ENCODE measurements around the gene RAB6A.
"Not testable (repeated sequence)": the region's sequence is repeated elsewhere in the genome, so short reads cannot be mapped to it uniquely, and the experiment has no call there.

The RAB6A gene

GRCh38 chr11:73761403-73761945 is 600 bp upstream of the RAB6A start:
- DNase-seq, result no peak

- no peak for DNase-seq
These were observed 667 bp downstream of the RAB6A start for GRCh38 chr11:73760135-73760678.

DNA sequence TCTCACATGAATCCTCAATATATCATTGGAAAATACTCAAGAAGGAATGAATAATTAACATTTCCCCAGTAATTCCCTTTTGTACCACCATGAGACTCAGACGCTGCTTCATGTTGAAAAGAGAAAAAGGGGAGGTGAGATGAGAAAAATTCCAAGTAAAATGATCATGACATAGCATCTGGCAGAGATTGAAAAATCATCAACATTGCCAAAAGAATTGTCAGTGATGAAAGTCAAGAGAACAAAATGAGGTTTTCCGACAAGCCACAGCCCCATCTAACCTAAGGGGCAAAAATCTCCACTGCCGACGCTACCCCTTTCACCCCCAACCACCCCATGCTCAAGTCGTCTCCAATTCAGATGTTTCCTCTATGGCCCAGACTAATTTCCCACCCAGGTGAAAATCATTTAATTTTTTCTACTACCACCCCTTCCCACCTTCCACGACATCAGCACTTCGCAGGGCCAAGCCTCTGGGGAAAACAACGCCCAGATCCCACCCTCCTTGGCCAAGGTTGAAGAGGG is 1.2 kb downstream of the RAB6A start:
- DNase-seq, result no peak

- no peak for DNase-seq
These were observed 2.4 kb downstream of the RAB6A start for GRCh38 chr11:73758451-73758850.

DNA sequence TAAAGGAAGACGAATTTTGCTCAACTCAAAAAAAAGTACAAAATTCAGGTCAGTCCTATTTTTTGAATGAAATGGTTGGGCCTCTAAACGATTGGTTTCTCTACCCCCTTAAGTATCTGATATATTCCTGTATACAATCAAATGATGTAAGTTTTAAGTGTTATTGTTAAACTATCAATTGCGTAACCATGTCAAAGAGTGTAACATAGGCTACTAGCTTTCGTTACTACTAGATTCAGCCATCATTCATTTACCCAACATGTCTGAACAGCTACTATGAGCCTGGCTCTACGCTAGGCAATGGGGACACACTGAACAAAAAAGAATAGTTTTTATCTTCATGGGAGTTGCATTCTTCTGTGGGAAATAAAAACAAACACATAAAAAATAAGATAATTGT is 3.3 kb downstream of the RAB6A start:
- no peak for DNase-seq

DNA sequence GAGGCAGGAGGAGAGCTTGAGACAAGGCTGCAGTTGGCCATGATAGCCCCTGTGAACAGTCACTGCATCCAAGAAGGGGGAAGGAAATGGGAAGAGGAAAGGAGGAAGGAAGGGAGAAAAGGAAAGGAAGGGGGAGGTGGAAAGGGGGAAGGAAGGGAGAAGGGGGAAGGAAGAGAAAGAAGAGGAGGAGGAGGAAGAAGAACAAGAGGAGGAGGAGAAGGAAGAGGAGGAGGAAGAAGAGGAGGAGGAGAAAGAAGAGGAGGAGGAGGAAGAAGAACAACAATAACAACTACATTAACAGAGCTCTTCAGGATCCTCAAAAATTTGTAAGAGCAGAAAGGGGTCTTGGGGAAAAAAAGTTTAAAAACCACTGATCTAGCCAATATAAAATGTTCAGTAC is 5.2 kb downstream of the RAB6A start:
- no peak for DNase-seq

DNA sequence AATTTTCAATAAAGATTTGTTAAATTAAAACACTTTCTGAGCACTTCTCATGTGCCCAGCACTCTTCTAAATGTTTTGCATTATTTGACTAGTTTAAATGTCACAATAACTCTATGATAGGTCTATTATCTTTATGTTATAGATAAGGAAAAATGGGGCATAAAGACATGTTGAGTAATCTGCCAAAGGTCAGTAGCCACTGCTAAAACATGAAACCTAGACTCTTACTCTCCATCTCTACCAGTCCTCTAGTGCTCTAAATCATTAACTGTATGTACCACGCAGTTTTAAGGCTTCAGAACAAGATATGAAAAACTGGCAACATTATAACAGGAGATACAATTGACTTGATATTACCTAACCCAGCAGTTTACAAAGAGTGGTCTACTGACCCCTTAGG is 6.9 kb downstream of the RAB6A start:
- no peak for DNase-seq

- DNase-seq, result no peak
These were observed 8.0 kb downstream of the RAB6A start for GRCh38 chr11:73752903-73753302.

DNA sequence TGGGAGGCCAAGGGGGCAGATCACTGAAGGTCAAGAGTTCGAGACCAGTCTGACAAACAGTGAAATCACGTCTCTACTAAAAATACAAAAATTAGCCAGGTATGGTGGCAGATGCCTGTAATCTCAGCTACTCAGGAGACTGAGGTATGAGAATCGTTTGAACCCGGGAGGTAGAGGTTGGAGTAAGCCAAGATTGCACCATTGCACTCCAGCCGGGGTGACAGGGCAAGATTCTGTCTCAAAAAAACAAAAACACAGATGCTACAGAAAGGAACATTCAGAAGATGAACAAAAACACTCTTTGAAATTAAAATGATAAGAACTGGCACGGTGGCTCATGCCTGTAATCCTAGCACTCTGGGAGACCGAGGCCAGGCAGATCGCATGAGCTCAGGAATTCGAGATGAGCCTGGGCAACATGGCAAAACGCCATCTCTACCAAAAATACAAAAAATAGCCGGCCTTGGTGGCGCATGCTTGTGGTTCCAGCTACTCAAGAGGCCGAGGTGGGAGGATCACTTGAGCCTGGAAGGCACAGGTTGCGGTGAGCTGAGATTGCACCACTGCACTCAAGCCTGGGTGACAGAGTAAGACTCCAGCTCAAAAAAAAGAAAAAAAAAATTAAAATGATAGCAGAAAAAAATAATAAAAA is 8.5 kb downstream of the RAB6A start:
- no peak for DNase-seq

GRCh38 chr11:73750862-73751261 is 10.0 kb downstream of the RAB6A start:
- DNase-seq, result not testable (repeated sequence)

DNA sequence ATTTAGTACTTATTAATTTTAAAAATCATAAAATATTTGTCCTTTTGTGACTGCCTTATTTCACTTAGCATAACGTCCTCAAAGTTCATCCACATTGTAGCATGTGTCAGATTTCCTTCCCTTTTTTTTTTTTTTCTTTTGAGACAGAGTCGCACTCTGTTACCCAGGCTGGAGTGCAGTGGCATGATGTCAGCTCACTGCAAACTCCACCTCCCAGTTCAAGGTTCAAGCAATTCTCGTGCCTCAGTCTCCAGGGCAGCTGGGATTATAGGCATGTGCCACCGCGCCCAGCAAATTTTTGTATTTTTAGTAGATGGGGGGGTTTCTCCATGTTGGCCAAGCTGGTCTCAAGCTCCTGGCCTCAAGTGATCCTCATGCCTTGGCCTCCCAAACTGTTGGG is 10.6 kb downstream of the RAB6A start:
- no peak for DNase-seq

GRCh38 chr11:73749118-73749517 is 11.8 kb downstream of the RAB6A start:
- no peak for DNase-seq

DNA sequence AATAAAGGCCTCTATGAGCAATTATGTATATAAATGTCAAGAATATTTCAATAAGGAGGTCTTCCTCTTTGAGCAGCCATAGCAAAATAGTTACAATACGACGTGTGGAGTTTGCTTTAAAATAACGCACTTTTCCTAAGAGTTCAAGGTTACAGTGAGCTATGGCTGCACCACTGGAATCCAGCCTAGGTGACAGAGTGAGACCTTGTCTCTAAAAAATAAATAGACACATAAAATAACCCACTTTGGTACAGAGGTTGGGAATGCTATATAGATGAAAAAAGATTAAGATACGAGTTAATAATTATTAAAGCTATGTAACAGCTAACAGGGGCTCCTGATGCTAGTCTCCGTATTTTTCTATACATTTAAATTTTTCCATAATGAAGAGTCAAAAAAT is 12.6 kb downstream of the RAB6A start:
- DNase-seq, result no peak

GRCh38 chr11:73747762-73748161 is 13.1 kb downstream of the RAB6A start:
- no peak for DNase-seq

DNA sequence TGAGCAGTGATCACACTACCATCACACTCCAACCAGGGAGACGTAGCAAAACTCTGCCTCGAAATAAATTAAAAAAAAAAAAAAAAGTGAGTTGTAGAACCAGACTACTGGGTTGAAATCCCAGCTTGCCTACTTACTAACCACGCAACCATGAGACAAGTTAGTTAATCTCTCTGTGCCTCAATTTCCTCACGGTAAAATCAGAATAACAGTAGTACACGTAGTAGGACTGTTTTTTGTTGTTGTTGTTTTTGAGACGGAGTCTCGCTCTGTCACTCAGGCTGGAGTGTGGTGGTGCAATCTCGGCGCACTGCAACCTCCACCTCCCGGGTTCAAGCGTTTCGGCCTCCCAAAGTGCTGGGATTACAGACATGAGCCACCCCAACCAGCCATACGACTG is 14.2 kb downstream of the RAB6A start:
- DNase-seq, result no peak

GRCh38 chr11:73743045-73743444 is 17.8 kb downstream of the RAB6A start:
- DNase-seq, result no peak

DNA sequence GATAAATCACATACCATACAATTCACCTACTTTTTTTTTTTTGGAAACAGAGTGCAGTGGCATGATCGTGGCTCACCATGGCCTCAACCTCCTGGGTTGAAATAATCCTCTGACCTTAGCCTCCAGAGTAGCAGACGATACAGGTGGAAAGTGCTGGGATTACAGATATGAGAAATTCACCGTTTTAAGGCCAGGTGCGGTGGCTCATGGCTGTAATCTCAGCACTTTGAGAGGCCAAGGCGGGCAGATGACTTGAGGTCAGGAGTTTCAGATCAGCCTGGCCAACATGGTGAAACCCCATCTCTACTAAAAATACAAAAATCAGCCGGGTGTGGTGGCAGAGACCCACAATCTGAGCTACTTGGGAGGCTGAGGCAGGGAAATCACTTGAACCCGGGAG is 24.9 kb downstream of the RAB6A start:
- DNase-seq, result not testable (repeated sequence)

DNA sequence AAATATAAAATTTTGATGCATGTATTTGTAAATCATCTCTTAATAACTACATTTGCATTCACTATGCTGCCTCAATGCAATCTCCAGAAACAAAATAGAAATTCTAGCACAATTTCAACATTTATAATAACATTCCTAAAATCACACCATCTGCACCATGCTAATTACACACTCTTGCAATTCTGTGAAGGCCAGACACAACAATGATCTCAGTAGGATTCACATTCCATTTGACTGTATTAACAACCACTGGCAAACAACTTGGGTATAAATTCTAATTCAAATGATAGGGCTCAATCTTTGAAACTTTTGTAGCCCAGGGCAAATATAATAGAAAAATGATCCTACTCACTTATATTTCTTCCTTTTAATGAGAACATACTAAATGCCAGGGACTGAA is 25.9 kb downstream of the RAB6A start:
- DNase-seq, result no peak

GRCh38 chr11:73734011-73734410 is 26.9 kb downstream of the RAB6A start:
- not testable (repeated sequence) for DNase-seq

- DNase-seq, result not testable (repeated sequence)
These were observed 27.9 kb downstream of the RAB6A start for GRCh38 chr11:73732936-73733335.

- peak; percentile 17 for DNase-seq
These were observed 31.2 kb downstream of the RAB6A start for GRCh38 chr11:73729594-73730206.

DNA sequence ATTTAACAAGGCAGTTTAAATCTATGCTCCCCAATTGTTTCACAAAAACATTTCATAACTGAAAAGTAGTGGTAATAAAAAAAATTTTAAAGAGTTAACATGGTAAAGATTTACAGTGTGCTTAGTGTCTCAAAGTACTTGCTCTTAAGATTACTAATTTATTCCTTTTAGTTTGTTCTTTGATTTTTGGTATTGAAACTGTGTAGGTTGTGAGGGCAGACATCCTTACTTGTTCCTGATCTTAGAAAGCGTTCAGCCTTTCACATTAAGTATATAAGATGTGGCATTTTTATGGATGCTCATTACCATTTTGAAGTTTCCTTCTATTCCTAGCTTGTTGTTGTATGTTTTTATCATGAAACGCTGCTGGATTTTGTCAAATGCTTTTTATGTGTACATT is 32.9 kb downstream of the RAB6A start:
- DNase-seq, result no peak

GRCh38 chr11:73726825-73727224 is 34.0 kb downstream of the RAB6A start:
- no peak for DNase-seq

DNA sequence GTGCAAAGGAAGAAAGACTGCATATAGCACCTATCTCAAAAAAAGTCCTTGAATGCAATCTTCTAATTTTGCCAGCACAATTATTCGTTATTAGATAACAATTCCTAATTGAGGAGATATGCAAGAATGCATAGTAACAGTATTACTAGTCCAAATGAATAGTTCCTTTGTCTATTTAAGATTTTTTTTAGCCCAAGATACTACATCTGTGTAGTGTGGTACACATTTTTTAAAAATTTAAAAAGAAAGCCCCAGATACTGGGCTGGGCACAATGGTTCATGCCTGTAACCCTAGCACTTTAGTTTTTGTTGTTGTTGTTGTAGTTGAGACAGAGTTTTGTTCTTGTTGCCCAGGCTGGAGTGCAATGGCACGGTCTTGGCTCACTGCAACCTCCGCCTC is 43.7 kb downstream of the RAB6A start:
- DNase-seq, result no peak
